KMS-11 (cell line): ENCODE measurements around the gene MAP4K2.

Experiments used
- H2AFZ ChIP-seq: fragments of 200-600 bp; sonication (generic); 2 replicates; pipeline ENCODE4 v1.6.1; 2016; ENCODE audit warnings: antibody characterized with exemption, mixed run types, low read depth
- H3K27ac ChIP-seq: fragments of 200-600 bp; sonication (generic); 2 replicates; pipeline ENCODE4 v1.6.1; 2016; ENCODE audit warnings: mild to moderate bottlenecking, mixed run types
- H3K27me3 ChIP-seq: fragments of 200-600 bp; sonication (generic); 2 replicates; pipeline ENCODE4 v1.6.1; 2017; ENCODE audit warnings: mild to moderate bottlenecking, low read depth, mixed run types, moderate library complexity; ENCODE audit not compliant: insufficient read depth
- H3K36me3 ChIP-seq: fragments of 200-600 bp; sonication (generic); 2 replicates; pipeline ENCODE4 v1.6.1; 2017; ENCODE audit warnings: mild to moderate bottlenecking, mixed run types; ENCODE audit not compliant: insufficient read depth
- H3K4me1 ChIP-seq: fragments of 200-600 bp; sonication (generic); 2 replicates; pipeline ENCODE4 v1.6.1; 2016; ENCODE audit warnings: mild to moderate bottlenecking, low read depth, mixed run types; ENCODE audit not compliant: poor library complexity, severe bottlenecking
- H3K4me2 ChIP-seq: fragments of 200-600 bp; sonication (generic); 2 replicates; pipeline ENCODE4 v1.7.0; 2016; ENCODE audit warnings: mild to moderate bottlenecking, mixed run types
- H3K4me3 ChIP-seq: fragments of 200-600 bp; sonication (generic); IDR thresholded peaks from 2 replicates; pipeline ENCODE4 v1.6.1; 2017; ENCODE audit warnings: low read depth, low read length, mixed read lengths; ENCODE audit not compliant: insufficient read depth
- H3K79me2 ChIP-seq: fragments of 200-600 bp; sonication (generic); 2 replicates; pipeline ENCODE4 v1.6.1; 2016; ENCODE audit warnings: low read depth, mixed run types; ENCODE audit not compliant: insufficient read depth
- H3K9ac ChIP-seq: fragments of 200-600 bp; sonication (generic); 2 replicates; pipeline ENCODE4 v1.6.1; 2016; ENCODE audit warnings: mild to moderate bottlenecking, mixed run types
- H4K20me1 ChIP-seq: fragments of 200-600 bp; sonication (generic); 2 replicates; pipeline ENCODE4 v1.6.1; 2016; ENCODE audit warnings: mild to moderate bottlenecking, mixed run types; ENCODE audit not compliant: insufficient read depth
- CTCF ChIP-seq: fragments of 200-600 bp; sonication (generic); conservative IDR thresholded peaks from 2 replicates; pipeline ENCODE4 v1.6.1; 2017; ENCODE audit warnings: low read depth, mild to moderate bottlenecking, antibody characterized with exemption, low read length, moderate library complexity, mixed read lengths

MAP4K2 gene

GRCh38 chr11:64747961-64748665 is 54.9 kb downstream of the MAP4K2 start:
- H2AFZ ChIP-seq, result no peak overlapping the region
- H3K4me1 ChIP-seq, result peaks cover 20% of the 10 kb centered on the region
- H3K9ac ChIP-seq, result no peak overlapping the region
- H3K4me3 ChIP-seq, result no peak overlapping the region
- no peaks in the 10 kb centered on the region for H4K20me1 ChIP-seq
- no peak overlapping the region for H3K4me2 ChIP-seq
- no peak for TF ChIP-seq CTCF
- H3K27ac ChIP-seq, result no peak overlapping the region
- H3K27me3 ChIP-seq, result peaks cover 24% of the 10 kb centered on the region
- H3K36me3 ChIP-seq, result no peaks in the 10 kb centered on the region
- H3K79me2 ChIP-seq, result no peaks in the 10 kb centered on the region

GRCh38 chr11:64746486-64746885 is 56.5 kb downstream of the MAP4K2 start:
- H2AFZ ChIP-seq, result no peak overlapping the region
- no peak overlapping the region for H3K4me3 ChIP-seq

GRCh38 chr11:64745521-64746328 is 57.3 kb downstream of the MAP4K2 start:
- Histone ChIP-seq H3K9ac (no peak overlapping the region), H4K20me1 (no peaks in the 10 kb centered on the region), H3K79me2 (no peaks in the 10 kb centered on the region), H3K36me3 (no peaks in the 10 kb centered on the region), H3K4me2 (peak overlapping the region; percentile 79), H3K4me3 (no peak overlapping the region), H3K27ac (no peak overlapping the region), H3K27me3 (peaks cover 48% of the 10 kb centered on the region), H3K4me1 (peaks cover 31% of the 10 kb centered on the region), H2AFZ (peak overlapping the region; percentile 54; the same call in 1 of the 2 replicates)
- no peak for TF ChIP-seq CTCF

More at GRCh38 chr11:64746486-64746885, 56.5 kb downstream of the MAP4K2 start:
- Histone ChIP-seq H3K79me2 (no peaks in the 10 kb centered on the region), H4K20me1 (no peaks in the 10 kb centered on the region), H3K9ac (no peak overlapping the region), H3K4me1 (peaks cover 31% of the 10 kb centered on the region), H3K27ac (no peak overlapping the region), H3K27me3 (peaks cover 41% of the 10 kb centered on the region), H3K36me3 (no peaks in the 10 kb centered on the region), H3K4me2 (no peak overlapping the region)
- no peak for TF ChIP-seq CTCF

- H3K36me3 ChIP-seq, result no peaks in the 10 kb centered on the region
- H3K9ac ChIP-seq, result no peak overlapping the region
- no peaks in the 10 kb centered on the region for H3K79me2 ChIP-seq
- H4K20me1 ChIP-seq, result no peaks in the 10 kb centered on the region
- H3K4me2 ChIP-seq, result peak overlapping the region; percentile 79
- no peak overlapping the region for H3K27ac ChIP-seq
- TF ChIP-seq CTCF, result no peak
- peaks cover 31% of the 10 kb centered on the region for H3K4me1 ChIP-seq
- H3K4me3 ChIP-seq, result no peak overlapping the region
- peak overlapping the region; percentile 54; the same call in 1 of the 2 replicates for H2AFZ ChIP-seq
- H3K27me3 ChIP-seq, result peaks cover 54% of the 10 kb centered on the region
These were observed 57.9 kb downstream of the MAP4K2 start for GRCh38 chr11:64745189-64745520.
